HG02981 (cell line): ENCODE results near the gene SLC8A1.

ENCODE experiments used
- ATAC-seq: cut with Tn5 transposase; IDR thresholded peaks from one replicate; pipeline ENCODE4 v1.9.1; 2021; ENCODE audit warnings: mild to moderate bottlenecking, moderate library complexity; ENCODE audit not compliant: unreplicated experiment

Gene SLC8A1

GRCh38 chr2:40463112-40463511 lies 11.2 kb upstream of the SLC8A1 start:
- ATAC-seq = no peak

- ATAC-seq = no peak
These were observed 6.4 kb upstream of the SLC8A1 start for GRCh38 chr2:40458271-40458794.

- ATAC-seq = no peak
These were observed 5.9 kb upstream of the SLC8A1 start for GRCh38 chr2:40457837-40458236.

- no peak for ATAC-seq
These were observed 5.5 kb upstream of the SLC8A1 start for GRCh38 chr2:40457366-40457765.

- no peak for ATAC-seq
These were observed 5.0 kb upstream of the SLC8A1 start for GRCh38 chr2:40456926-40457325.

GRCh38 chr2:40455661-40456060 lies 3.8 kb upstream of the SLC8A1 start:
- ATAC-seq = no peak

- no peak for ATAC-seq
These were observed 2.4 kb upstream of the SLC8A1 start for GRCh38 chr2:40454321-40454720.

GRCh38 chr2:40452786-40453185 lies 896 bp upstream of the SLC8A1 start:
- ATAC-seq = no peak

- no peak for ATAC-seq
These were observed 977 bp downstream of the SLC8A1 start for GRCh38 chr2:40450796-40451430.

GRCh38 chr2:40450066-40450795 lies 1.7 kb downstream of the SLC8A1 start:
- no peak for ATAC-seq

GRCh38 chr2:40448476-40449079 lies 3.3 kb downstream of the SLC8A1 start:
- no peak for ATAC-seq

GRCh38 chr2:40445467-40445866 lies 6.4 kb downstream of the SLC8A1 start:
- no peak for ATAC-seq

GRCh38 chr2:40440835-40441234 lies 11.1 kb downstream of the SLC8A1 start:
- no peak for ATAC-seq

GRCh38 chr2:40439473-40439872 lies 12.4 kb downstream of the SLC8A1 start:
- ATAC-seq = no peak

GRCh38 chr2:40436093-40436475 lies 15.8 kb downstream of the SLC8A1 start:
- no peak for ATAC-seq

- ATAC-seq = no peak
These were observed 16.3 kb downstream of the SLC8A1 start for GRCh38 chr2:40435426-40436092.

- no peak for ATAC-seq
These were observed 17.1 kb downstream of the SLC8A1 start for GRCh38 chr2:40434731-40435271.

- ATAC-seq = no peak
These were observed 18.2 kb downstream of the SLC8A1 start for GRCh38 chr2:40433736-40434135.

GRCh38 chr2:40432921-40433483 lies 18.9 kb downstream of the SLC8A1 start:
- ATAC-seq = no peak

GRCh38 chr2:40431600-40431955 lies 20.3 kb downstream of the SLC8A1 start:
- no peak for ATAC-seq
